HuH-7 (cell line): ENCODE results near the gene RBM17.
"Not testable (repeated sequence)": the region's sequence is repeated elsewhere in the genome, so short reads cannot be mapped to it uniquely, and the experiment has no call there.

Experiments
- DNase-seq: peaks from one replicate; pipeline ENCODE4 v3.0.0; 2011; ENCODE audit warnings: low spot score

RBM17 gene

DNA sequence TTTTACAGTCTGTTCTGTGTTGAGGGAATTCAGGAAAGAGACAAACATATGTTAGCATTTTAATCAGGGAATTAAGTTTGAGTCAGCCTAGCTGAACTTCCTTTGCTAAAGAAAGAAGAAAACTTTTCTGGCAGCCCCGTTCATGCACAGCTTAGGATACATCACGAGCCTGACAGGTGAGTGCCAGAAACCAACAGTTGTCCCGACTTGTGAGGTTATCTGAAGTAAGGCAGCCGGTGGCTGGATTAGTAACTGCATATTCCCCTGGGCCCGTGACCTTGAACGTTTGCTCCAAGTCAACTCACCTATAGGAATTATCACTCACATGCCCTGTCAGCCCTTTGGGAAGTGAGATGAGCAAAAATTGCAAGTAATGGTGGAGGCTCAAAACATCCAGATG lies 24.1 kb downstream of the RBM17 start:
- no peak for DNase-seq

DNA sequence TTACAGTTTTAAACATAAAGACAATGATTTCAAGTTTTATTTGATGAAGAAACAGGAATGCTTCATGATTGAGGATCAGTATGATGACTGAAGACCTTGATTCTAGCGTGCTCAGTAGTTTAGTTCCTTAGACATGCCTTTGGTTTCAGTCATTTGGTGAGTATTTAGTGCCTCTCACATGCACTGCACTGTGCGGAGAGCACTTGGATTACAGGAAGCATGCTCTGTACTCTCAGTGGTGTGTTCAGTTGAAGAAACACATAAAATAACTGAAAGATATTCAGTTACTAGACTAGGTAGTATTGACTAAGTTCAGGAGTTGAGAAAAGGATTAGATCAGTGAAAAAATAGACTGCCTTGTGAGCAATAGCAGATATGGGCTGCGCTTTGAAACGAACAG lies 25.5 kb downstream of the RBM17 start:
- DNase-seq: no peak

DNA sequence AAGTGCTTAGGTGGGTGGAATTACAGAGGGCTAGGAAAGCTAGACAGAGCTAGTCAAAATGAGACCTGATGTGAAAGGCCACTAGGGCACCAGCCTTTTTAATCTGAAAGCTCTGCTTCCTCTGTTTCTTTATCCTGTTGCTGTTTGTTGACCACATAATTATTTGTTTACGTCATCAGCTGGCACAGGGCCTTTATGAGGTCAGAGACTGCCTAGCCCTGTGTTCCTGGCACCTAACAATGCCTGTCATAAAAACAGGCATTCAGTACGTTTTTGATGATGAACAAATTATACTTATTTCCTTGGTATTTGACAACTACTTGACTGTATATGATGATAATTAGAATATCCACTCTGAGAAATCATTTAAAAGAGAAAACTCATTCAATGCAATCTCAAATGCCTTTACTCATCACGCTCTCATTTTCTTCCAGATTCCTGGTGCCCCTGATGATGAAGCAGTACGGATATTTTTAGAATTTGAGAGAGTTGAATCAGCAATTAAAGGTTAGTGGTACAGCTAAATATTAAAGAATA lies 26.0 kb downstream of the RBM17 start:
- DNase-seq: no peak

DNA sequence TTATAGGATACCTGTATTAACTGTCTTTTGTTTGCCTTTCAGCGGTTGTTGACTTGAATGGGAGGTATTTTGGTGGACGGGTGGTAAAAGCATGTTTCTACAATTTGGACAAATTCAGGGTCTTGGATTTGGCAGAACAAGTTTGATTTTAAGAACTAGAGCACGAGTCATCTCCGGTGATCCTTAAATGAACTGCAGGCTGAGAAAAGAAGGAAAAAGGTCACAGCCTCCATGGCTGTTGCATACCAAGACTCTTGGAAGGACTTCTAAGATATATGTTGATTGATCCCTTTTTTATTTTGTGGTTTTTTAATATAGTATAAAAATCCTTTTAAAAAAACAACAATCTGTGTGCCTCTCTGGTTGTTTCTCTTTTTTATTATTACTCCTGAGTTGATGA lies 26.6 kb downstream of the RBM17 start:
- no peak for DNase-seq

DNA sequence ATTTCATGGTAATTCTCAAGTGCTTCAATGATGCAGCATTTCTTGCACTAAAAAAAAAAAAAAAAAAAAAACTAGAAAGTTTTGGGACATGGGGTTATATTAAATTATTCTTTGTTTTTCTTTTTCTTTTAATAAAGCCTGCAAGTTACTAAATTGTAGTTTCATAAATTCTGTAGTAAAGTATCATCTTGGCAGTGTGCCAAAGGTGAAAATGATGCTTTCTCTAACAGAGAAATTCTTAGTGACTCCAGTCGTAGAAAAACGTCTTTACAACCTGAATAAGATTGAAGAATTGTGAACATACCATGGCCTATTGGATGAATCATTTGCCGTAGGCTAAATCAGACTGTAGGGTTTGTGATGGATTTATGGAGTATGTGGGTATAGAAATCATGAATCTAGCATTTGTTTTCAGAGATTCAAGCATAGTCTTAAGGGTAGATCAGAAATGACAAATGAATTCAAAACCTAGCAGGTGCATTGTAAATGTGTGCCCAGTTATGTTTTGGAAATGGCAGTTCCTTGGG lies 27.1 kb downstream of the RBM17 start:
- DNase-seq: no peak

DNA sequence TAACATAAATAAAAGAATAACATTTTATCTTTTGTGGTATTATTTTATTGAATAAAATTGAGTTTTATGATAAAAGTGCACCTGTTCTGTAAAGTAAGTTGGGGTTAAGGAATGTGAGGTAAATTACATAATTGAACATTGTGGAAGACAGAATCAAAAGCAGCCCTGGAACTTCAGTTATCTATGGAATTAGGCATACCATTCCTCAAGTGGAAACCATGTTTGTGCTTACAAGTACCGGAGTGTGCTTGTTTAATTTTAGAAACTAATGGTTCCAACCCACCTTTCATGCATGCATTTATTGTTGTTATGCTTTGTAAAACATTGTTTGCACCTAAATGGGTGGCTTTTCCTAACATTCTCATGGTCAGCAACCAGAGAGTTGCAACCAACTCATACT lies 28.0 kb downstream of the RBM17 start:
- DNase-seq: no peak

DNA sequence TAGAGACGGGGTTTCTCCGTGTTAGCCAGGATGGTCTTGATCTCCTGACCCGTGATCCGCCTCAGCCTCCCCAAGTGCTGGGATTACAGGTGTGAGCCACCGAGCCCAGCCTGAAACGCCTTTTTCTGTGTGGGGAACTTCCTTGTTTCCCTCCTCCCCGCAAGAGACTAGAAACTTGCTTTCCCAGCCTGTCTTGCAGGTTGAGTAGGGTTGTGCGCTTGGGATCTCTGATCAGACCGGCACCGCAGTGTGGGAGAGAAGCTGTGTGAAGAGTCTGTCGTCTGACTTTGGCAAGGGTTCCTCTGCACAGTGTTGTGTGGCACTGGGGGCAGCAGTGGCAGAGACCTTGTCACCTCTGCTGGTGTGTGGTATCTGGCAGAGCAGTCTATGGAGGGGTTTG lies 28.9 kb downstream of the RBM17 start:
- no peak for DNase-seq

DNA sequence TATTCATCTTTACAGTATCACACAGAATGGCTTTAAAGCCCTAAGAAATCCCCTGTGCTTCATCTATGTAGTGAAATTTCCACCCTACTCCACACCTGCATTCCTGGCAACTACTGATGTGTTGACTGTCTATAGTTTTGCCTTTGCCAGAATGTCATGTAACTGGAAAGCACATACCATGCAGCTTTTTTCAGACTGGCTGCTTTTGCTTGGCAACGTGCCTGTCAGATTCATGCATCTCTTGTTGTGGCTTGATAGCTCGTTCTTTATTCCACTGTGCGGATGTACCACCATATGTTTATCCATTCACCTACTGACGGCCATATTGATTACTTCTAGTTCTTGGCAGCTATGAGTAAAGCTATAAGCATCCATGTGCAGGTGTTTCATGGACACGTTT lies 30.6 kb downstream of the RBM17 start:
- no peak for DNase-seq

DNA sequence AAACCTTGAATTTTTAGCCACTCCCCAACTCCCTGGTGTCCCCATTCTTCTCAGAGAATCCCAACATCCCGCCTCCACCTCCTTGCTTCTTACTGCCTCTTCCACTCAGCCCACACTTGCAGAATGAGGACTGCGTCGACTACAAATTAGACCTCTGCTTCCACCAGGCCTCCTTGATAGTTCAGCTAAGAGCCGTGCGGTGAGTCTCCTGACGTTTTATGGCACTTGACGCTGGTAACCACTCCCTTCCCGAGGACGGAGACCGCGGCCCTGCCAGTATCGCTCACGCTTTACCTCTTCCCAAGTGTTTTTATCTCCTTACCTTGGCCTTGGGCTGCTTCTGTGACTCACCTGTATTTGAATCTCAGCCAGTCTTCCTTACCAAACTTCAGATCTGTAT lies 31.1 kb downstream of the RBM17 start:
- no peak for DNase-seq

DNA sequence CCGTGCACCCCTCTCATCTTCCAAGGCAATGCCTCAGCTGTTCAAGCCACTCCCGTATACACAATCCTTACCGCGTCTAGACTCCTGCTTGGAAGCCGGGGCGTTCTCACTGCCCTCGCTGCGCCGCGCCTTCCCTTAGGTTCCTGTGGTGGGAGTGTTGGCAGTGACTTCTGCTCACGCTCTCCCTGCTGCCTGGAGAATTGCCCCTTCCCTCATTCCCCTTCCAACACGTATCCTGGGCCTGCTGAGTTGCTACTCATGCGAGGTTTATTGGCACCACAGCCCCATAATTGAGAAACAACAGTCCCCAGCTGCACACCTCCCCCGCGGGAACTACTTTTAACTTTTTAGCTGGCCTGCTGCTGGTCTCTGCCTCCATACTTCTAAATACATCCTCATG lies 31.9 kb downstream of the RBM17 start:
- DNase-seq: no peak

DNA sequence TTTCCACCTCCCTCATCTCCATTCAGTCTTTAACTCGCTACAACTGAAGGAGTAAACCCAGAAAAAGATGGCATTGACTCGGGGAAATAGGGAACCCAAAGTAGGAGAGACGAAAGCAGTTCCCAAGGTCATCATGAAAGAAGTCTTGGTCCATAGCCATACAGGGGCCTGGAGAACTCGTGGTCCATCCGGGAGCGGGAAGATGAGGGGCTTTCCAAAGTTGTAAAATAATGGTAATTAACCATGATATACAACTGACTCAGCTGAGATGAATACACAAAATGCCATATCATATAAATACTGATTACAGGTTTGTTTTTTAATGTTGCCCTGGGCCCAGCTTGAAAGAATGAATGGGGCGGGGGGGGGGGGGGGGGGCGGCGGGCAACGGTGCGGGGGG lies 32.3 kb downstream of the RBM17 start:
- no peak for DNase-seq

DNA sequence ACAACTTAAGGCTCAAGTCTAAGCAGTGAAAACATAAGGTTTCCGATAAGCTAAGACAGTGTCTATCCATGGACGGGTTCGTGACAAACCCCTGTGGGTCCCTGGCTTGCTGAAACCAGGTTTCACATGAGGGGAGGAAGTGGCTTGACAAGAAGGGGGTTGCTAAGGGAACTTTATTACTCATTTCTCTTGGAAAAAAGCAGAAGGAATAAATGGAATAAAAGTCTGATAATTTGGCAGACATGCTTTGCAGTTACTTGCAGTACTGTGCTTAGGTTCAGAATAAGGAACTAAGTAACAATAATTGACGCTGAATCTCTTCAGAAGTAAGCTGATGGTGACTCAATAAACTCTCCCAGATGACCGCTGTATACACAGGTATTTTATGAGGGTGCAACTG lies 34.7 kb downstream of the RBM17 start:
- no peak for DNase-seq

DNA sequence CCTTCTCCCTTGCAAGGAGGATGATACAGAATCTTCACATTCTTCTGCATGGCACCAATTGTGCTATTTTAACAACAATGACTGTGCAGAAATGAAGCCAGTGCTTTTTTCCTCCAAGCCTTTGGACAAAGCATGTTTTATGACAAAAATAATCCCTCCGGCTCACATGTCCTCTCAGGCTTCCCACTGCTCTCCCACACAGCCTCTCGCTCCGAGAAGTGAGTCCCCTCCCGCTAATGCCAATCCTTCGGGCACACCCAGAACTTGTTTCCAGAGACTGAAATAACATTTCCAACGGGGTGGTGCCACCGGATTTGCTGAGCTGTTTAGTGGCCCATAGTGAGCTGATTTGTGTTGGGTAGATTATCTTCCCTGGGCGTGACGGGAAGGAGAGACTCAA lies 35.8 kb downstream of the RBM17 start:
- DNase-seq: no peak

DNA sequence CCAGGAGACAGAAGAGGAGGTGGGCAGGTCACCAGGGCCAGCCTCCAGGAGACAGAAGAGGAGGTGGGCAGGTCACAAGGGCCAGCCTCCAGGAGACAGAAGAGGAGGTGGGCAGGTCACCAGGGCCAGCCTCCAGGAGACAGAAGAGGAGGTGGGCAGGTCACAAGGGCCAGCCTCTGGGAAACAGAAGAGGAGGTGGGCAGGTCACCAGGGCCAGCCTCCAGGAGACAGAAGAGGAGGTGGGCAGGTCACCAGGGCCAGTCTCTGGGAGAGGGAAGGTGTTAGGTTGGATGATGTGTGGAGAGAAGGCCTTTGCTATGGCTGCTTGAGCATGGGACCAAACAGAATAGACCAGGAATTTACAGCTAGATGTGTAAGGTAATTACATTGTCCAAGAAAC lies 38.6 kb downstream of the RBM17 start:
- not testable (repeated sequence) for DNase-seq

DNA sequence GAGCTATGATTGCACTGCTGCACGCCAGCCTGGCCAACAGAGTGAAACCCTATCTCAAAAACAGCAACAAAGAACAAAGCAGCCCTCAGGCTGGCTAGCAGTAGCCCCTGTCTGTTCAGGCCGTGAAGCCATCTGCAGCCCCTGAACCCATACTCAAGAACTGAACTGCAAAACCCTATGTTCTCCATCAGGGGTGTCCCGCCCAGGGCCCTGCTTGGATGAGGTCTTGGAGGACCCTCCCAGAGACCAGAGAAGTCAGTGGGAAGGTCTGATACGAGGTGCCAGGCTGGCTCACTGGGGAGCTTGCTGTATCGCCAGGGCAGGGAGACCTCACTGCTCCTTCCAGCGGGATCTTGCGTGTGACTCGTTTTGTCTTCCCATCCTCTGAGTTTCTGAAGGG lies 39.3 kb downstream of the RBM17 start:
- DNase-seq: no peak

DNA sequence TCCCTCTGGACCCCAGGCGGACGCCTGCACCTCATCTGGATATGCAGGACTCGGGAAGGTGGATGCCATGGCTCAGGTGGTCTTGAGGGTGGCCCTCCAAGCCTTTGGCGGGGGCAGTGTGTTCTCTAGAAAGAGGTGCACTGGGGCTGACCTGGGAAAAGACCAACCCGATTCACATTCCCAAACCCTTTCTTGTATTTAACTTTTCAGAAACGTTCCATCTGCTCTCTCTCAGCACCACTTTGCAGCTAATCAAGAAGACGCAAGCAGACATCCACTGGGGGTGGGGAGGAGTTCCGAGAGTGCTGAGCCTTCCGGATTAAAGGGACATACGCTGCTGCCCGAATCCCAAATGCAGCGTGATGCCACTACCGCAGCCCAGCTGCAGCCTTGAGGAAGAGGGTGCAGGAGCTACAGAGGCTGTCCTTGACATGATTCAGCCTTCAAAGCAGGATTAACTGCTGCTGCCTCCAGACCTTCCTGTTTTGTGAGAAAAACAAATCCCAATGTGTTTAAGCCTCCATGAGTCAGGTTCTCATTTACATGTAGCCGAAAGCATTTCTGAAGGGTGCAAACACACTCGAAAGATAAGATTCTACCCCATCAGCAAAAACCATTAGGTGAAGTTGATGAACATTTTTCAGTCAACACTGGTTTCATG lies 39.9 kb downstream of the RBM17 start:
- DNase-seq: no peak

DNA sequence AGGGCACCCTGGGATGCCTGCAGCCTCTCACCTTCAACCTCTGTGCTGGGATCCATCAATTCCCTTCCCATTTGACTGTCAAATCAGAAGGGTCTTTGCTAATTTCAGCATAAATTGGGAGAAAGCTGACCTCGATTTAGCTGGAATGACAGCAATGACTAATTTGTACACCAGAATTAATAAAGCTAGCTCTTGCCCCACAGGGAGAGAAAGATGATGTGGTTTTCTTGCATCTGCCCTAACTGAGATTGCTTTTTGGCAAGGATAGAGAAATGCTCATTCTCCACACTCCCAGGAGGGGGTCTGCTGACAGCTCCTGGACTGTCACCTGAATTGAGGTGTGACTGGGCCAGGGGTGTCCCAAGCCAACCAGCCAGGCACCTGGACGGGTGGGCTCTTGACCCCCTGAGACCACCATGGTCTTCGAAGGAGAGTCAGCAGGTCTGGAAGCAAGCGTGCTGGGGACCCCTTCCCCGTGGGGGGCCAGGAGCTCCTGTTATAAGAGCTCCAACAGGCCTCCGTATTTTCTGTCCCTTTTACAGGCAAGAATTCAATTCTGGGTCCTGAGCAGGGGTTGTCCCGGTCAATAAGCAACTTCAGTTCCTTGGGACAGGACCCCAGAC lies 42.1 kb downstream of the RBM17 start:
- no peak for DNase-seq

DNA sequence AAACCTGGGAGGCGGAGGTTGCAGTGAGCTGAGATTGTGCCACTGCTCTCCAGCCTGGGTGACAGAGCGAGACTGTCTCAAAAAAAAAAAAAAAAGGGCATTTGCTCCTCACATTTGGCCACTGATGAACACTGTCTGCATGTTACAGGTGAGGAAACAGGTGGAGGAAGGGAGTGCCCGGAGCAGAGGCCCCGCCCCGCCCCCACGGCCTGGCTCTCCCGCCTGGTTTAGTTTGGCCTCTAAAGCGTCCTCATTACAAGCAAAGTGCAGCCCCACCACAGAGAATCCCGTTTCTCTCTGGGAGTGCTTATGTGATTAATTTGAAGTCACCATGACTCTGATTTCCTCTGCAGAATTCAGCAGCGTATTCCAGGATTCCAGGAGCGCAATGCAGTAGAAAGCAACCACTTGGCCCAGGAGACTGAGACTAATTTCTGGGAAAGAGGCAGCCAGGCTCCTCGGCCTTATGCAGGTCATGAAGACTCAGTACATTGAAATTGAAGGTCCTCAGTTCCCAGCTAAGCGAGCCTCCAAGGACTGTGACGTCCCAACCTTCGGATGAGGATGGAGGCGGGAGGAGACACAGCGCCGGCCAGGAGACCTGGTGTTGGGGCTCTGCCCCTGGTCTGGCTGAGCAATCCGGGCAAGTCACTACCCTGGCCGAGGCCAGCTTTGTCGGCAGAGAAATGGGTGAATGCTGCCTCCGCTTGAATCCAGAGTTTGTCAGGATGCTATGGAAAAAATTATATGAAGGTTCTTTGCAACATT lies 44.7 kb downstream of the RBM17 start:
- no peak for DNase-seq

DNA sequence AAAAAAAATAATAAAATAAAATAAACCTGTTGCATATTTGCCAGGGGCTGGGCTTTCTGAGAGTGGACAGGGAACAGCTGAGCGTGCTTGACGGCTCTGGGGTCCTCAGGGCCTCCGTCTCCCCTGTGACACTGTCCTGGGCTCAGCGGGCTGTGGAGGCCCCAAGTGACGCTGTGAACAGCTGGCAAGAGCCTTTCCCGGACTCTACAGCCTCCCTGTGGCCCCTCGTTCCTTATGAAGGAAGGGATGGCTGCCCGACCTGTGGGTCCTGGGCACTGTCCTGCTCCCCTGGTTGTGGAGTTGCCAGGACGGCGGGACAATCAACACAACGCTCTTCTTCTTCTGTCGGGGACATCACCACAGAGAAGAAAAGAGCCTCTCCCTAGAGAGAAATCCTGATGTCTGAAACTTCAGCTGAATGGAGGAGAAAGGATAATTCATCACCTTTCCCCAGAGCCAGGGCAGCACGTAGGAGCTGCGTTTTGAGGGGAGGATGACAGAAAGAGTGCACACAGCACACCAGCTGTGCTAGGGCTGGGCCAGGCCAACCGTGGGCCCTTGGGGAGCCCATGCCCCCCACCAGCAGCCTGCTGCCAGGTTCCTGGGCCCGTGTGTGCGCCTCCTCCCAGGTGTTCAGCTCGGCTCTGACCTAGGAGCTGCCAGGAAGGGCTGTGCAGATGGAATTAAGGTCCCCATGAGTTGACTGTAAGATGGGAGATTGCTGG lies 45.4 kb downstream of the RBM17 start:
- DNase-seq: no peak

DNA sequence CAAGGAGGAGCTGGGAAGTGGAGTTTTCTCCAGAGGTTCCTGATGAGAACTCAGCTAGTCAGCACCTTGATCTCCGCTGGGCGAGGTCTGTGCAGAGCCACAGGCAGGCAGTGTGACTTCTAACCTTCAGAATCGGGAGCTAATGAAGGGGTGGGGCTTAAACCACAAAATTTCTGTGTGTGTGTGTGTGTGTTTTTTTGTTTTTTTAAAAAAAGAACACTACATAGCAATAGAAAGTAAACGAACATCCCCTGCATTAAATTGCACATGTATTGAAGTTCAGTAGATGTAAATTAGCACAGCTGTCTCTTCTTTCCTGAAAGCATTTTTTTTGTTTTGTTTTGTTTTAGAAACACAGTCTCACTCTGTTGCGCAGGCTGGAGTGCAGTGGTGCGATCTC lies 46.2 kb downstream of the RBM17 start:
- DNase-seq: no peak

DNA sequence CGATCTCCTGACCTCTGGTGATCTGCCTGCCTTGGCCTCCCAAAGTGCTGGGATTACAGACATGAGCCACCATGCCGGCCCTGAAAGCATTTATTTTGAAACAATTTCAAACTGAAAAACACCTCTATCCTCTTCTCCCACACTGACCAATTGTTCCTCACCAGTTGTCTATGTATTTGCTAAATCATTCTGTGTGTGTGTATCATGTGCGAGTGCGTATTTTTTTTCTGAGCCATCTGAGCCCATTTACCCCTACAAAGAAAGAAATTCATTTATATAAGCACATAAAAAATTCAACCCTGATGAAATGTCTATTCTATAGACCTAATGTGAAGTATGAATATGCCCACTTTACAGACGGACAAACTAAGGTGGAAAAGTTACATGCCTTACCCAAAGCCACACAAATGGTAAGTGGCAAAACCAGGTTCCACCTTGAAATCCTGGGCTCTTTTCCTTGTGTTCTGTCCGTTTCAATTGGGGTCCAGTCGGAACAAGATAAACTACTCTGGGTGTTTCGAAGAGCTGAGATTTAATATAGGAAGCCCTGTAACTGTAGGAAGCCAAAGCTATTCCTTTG lies 46.8 kb downstream of the RBM17 start:
- DNase-seq: no peak
